ENCODE data around the gene TRDN. TPM values are rescaled to one million over a fixed set of nuclear protein-coding genes. Genes with fewer than 3 reads are reported as not detected.
"Not testable (repeated sequence)": the region's sequence is repeated elsewhere in the genome, so short reads cannot be mapped to it uniquely, and the experiment has no call there.

TRDN gene
- polyA plus RNA-seq, 1 donor, result 263 TPM

DNA sequence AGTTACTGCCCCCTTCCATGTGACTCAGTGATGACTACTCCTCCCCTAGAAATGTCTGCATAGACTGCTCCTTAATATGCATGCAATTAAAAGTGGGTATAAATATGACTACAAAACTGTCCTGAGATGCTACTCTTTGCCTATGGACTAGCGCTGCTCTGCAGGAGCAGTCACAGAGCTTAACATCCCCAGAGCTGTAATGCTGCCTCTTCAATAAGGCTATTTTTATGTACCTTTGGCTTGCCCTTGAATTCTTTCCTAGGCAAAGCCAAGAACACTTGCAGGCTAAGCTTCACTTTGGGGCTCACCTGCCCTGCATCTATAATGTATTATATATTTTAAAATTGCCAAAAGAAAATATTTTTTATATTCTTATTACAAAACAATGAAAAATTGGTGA, 341.6 kb downstream of the TRDN start:
- DNase-seq (ENCODE audit: low read depth), result no peak

DNA sequence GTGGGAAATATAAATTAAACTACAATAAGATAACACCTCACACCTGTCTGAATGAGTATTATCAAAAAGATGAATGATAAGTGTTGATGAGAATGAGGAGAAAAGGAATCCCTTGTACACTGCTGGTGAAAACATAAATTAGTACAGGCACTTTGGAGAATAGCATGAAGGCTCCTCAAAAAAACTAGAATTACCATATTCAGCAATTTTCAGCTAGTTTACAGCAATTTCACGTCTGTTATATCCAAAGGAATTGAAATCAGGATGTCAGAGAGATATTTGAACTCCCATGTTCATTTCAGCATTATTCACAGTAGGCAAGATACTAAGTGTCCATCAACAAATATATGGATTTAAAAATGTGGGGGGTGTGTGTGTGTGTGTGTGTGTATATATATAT, 348.1 kb downstream of the TRDN start:
- DNase-seq (ENCODE audit: low read depth), result no peak

DNA sequence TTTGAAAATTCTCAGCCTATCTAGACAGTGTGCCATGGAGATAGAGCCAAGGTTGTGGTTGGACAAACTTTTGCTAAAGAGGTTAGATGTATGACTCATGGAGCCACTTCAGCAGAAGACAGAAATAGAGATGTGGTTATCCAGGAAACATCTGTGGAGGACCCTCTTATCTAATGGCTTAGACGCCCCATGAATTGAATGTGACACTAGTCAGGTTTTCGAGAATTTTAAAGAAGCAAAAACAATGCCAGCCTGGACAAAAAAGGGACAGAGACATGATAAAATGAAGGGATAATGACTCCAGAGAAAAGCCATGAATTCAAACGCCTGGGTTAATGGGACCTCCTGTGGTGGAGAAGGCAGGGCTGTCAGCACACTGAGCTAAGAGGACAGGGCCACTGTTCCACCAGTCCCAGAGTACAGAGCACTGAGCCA, 360.2 kb downstream of the TRDN start:
- no peak for DNase-seq (ENCODE audit: low read depth)

DNA sequence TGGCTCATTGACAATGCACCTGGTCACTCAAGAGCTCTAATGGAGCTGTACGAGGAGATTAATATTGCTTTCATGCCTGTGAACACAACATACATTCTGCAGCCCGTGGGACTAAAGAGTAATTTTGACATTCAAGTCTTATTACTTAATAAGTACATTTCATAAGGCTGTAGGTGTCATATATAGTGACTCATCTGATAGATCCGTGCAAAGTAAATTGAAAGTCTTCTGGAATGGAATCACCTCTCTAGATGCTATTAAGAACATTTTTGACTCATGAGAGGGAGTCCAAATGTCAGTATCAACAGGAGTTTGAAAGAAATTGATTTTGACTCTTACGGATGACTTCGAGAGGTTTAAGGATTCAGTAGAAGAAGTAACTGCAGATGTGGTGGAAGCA, 372.8 kb downstream of the TRDN start:
- no peak for DNase-seq (ENCODE audit: low read depth)

DNA sequence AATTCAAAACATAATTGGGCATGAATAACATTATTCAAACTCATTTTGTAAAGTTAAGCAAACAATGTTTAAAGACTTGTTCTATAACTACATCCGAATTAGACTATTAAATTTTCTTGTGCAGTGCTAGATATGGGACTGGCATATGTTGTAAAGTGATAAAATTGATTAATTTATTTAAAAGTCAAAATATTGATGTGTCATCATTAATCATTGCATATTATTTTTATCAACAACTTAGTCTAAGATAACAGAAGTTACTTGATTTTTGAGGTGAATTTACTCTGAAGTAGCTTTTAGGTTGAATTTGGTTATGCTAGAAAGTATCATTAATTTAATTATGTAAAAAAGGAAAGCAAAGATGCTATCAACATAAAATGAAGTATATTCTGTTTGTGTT, 396.1 kb downstream of the TRDN start:
- no peak for DNase-seq (ENCODE audit: low read depth)

DNA sequence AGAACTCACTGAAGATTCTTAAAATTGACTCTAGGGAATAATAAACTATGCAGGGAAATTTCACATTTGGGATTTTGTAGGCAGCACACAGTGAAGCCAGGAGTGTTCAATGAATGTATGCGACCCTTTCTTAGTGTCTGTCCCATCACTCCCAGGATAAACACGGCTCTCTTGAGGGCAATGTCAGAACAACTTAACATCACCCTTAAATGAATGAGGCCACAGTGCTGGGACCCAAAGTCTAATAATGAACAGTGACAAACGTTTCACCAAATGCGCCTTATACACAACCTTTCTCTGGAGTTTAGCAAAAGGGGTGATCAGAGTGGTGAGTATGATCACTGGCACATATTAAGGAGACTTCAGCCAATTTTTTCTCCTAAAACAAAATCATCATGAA, 403.4 kb downstream of the TRDN start:
- DNase-seq (ENCODE audit: low read depth), result no peak

DNA sequence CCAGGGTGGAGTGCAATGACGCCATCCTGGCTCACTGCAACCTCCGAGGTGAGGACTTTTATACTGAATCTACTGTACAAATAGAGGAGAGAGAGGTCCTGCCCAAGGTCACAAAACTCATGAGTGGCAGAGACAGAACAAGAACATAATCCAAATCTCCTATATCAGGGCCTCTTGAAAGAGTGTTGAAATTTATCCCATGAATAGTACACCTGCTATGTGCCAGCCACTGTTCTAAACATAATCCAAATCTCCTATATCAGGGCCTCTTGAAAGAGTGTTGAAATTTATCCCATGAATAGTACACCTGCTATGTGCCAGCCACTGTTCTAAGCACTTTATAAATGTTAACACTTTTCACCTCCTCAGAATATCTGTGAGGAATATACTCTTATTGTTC, 409.0 kb downstream of the TRDN start:
- not testable (repeated sequence) for DNase-seq (ENCODE audit: low read depth)

DNA sequence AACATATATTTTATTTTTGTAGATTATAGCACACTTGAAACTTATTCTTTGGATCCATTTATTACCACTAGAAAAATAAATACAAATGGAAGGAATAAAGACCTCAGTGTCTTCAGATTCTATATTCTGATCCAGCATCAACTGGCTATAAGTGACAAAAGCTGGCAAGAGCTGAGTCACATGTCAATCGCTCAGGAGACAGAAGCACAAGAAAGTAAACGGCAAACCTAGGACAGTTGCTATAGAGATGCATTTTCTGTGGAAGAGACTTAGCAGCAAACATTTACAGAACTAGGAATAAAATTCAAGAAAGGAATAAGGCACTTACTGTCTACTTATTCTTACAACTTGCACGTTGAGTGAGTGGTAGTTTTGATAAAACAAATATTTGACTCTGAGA, 410.4 kb downstream of the TRDN start:
- DNase-seq (ENCODE audit: low read depth), result no peak

DNA sequence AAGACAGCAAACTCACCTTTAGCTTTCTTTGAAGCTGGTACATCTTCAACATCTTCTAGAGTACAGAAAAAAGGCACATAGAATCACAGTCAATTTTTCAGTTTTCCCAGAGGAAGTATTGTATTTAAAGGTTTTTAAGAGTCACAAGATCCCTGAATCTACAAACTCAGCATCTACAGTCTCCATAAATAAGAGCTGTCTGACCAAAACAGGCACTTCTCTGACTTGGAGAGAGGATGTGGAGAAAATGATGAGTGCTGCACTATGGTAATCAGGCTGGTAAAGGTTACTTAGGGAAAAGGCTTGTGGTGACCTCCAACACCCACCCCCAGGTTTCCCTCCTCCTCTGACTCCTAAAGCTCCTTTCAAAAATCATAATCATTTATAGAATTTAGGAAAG, 412.7 kb downstream of the TRDN start:
- DNase-seq (ENCODE audit: low read depth), result no peak

DNA sequence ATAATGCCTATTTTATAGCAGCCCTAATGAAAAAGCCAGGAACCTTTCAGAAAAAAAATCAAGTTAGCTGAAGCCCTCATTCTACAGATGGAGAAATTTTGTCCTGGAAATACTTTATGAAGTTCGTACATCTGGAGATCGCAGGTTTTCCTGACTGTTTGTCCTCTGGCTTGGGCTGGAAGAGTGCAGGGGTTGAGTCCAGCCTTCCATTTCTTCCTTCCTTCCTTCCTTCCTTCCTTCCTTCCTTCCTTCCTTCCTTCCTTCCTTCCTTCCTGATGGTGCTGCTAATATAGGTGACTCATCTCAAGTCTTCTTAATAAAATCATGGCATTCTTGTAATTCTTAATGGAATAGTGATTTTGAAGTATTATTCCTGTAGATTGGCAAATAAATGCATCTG, 413.3 kb downstream of the TRDN start:
- no peak for DNase-seq (ENCODE audit: low read depth)

DNA sequence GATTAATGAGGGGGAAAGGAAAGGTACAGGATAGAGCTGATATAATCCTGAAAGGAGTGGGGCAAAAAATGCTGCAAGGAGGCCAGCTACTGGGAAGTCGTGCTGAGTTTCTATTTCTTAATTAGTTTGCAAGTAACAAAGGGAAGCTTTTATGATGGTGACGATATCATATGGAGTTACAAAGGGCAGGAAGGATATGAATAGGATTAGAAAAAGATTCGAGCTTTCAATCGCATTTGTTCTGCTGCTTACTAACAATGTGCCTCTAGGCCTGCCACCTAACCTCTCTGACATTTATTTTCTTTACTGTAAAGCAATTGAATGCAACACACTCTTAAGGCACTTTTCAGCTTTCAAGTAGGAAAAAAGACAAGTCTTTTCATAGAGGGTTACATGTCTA, 421.5 kb downstream of the TRDN start:
- DNase-seq (ENCODE audit: low read depth), result no peak

DNA sequence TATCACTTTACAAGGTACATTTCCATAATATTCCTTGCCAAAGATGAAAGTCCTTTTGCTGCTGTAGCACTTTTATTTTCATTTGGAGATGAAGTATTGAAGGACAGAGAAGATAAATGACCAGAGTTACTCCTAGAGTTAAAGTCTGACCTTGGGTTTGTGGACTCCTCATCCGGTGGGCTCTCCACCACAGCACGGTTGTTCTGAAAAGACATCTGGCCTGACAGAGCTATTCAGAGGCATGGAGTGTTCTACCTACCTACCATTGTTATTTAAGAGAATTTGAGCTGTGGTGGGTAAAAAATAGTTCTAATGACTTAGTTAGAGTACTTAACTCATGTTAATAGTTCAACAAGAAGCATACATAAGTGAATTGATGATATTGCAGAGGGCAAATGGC, 422.3 kb downstream of the TRDN start:
- no peak for DNase-seq (ENCODE audit: low read depth)

DNA sequence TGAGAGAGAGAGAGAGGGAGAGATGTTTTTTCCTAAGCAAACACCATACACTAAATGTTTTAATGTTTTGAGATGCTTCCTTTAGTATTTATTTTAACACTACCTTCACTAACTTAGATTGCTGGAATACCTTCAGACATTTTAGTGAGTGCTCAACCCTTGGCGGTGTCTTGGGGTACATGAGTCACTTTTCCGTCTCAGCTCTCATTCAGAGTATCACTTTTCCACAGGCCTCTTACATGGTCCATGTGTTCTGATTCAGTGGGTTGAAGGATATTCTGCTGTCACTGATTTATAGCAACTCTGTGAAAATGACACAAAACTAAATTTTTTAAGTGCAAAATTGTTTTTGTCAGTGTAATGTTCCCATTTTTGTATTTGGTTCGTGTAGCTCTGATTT, 422.8 kb downstream of the TRDN start:
- DNase-seq (ENCODE audit: low read depth), result no peak

DNA sequence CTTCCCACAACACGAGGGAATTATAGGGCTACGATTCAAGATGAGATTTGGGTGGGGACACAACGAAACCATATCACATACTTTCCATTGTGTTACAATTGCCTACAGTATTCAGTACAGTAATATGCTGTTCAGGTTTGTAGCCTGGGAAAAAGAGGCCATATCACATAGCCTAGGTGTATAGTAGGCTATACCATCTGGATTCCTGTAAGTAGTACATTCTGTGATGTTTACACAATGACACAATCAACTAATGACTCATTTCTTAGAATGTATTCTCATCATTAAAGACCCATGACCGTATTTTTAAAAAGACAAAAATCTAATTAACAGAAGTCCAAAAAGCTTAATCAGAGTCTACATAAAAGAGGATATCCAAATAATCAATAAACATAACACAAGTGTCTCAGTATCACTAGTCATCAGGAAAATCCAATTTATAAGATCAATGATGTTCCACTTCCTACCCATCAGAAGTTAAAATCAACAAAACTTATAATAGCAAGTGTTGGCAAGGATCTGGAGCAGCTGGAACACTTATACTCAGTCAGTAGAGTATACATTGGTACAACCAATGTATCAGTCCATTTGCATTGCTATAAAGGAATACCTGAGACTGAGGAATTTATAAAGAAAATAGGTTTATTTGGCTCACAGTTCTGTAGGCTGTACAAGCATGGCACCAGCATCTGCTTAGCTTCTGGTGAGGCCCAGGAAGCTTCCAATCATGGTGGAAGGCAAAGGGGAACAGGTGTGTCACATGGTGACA, 424.8 kb downstream of the TRDN start:
- DNase-seq (ENCODE audit: low read depth), result no peak

DNA sequence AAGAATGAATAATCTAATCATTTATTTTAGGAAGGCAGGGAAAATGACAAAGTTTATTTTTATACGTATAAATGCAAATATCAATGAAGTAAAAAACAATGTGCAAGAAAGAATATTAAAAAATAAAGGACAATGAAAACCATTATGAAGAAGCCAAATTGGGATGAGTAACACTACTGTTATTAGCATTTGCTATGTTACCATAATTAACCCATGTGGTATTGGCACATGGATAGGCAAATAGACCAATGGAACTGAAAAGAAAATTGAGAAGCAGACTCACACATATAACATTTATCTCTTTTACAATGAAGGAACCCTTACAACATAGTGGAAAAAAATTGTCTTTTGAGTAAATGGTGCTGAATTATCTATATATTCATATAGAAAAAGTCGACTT, 426.1 kb downstream of the TRDN start:
- DNase-seq (ENCODE audit: low read depth), result no peak

DNA sequence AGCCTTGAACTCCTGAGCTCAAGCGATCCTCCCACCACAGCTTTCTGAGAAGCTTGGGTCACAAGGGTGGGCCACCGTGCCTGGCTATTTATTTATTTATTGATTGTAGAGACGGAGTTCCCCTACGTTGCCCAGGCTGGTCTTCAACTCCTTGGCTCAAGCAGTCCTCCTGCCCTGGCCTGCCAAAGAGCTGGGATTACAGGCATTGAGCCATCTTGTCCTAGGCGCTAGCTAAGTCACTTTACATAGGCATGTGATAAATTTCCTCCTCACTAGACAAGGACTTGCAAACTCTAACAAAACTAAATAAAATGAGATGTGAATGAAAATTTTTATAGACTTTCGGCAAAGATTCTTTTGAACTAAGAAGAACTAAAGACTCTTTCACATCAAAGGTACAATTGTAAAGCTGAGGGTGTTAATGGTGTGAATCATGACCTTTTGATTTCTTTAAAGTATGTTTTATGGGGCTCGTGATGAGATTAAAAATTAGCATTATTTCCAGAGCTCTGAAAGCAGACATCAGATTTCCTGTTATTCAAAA, 428.7 kb downstream of the TRDN start:
- no peak for DNase-seq (ENCODE audit: low read depth)

DNA sequence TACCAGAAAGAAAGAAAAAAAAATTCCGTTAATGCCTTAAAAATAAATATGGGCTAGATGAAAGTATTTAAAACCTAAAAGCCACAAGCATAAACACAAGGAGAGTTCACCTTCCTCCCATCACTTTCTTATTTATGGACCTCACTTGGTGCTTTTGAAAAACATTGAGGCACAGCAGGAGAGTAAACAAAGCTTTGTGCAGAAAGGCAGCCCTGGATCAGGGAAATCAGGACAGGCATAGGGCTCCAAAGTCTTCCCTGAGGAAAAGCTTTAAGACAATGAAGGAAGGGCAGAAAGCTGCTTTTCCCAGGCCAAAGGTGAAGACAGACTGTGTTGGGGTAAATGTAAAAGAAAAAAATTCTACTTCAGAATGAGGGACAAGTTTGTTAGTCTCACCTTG, 432.8 kb downstream of the TRDN start:
- DNase-seq (ENCODE audit: low read depth), result no peak

DNA sequence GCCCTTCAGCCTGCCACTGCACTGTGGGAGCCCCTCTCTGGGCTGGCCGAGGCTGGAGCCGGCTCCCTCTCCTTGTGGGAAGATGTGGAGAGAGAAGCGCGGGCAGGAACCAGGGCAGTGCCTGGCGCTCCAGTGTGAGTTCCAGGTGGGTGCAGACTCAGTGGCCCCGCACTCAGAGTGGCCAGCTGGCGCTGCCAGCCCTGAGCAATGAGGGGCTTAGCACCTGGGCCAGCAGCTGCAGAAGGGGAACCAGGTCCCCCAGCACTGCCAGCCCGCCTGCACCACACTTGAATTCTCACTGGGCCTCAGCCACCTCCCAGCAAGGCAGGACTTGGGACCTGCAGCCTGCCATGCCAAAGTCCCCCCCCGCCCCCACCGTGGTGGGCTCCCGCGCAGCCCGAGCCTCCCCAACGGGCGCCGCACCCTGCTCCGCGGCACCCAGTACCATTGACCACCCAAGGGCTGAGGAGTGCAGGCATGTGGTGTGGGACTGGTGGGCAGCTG, 434.8 kb downstream of the TRDN start:
- DNase-seq (ENCODE audit: low read depth), result no peak

DNA sequence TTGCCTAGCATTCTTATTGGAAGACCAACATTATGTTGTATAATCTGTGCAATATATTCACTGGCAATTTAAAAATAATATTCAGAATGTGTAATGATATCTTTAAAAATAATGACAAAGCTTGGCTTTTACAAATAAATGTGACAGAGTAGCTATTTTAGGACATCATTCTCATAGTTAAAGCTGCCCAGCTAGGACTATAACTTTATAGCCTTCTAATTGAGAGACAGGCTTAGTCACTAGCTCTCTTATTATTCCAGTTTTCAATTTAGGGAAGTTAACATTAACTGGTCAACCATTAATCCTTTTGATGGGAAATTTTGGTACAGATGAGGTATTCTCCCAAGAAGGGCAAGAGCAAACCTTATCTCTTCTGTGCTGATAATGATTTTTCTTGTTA, 443.5 kb downstream of the TRDN start:
- no peak for DNase-seq (ENCODE audit: low read depth)

DNA sequence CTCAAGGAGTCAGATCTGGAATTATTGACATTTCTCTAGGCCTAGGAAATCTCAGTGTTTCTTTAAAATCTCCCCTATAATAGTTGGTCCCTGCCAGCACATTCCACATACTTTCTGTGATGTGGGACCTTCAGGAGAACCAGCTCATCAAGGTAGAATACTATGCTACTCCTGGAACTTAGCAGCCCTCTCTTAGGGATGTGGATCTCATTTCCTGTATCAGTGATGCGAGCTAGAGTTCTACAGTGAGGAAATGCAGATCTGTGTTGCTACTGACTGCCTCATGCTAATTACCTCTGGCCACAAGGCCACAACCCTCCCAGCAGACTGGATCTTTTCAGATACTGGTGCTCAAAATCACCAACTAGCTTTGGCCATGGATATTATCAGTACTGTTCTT, 446.9 kb downstream of the TRDN start:
- DNase-seq (ENCODE audit: low read depth), result no peak

DNA sequence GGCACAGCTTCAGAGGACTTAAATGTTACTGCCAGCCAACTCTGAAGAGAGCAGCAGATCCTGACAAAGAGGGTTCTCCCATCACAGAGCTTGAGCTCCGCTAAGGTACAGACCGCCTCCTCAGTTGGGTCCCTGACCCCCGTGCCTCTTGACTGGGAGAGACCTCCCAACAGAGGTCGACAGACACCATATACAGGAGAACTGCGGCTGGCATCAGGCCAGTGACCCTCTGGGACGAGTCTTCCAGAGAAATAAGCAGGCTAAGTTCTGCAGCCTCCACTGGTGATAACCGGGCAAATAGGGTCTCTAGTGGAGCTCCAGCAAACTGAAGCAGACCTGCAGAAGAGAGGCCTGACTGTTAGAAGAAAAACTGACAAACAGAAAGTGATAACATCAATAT, 453.8 kb downstream of the TRDN start:
- DNase-seq (ENCODE audit: low read depth), result no peak

DNA sequence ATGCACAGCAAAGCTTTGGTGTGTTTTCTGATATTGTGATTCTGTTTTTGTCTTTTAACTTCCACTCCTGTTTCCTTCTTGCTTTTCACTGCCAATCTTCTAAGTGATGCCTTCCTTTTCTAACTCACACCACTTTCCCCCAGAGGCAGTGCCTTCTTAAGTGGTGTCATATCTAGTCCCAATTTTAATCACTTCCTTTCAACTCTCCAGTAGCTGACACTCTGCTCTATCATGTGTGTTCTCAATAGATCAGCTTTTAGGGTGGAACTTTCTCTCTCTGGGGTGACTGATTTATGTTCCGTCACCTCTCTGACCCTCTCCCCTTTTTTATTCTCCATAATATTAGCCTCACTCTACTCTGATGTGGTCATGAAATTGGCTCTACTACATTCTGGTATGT, 460.0 kb downstream of the TRDN start:
- DNase-seq (ENCODE audit: low read depth), result no peak

DNA sequence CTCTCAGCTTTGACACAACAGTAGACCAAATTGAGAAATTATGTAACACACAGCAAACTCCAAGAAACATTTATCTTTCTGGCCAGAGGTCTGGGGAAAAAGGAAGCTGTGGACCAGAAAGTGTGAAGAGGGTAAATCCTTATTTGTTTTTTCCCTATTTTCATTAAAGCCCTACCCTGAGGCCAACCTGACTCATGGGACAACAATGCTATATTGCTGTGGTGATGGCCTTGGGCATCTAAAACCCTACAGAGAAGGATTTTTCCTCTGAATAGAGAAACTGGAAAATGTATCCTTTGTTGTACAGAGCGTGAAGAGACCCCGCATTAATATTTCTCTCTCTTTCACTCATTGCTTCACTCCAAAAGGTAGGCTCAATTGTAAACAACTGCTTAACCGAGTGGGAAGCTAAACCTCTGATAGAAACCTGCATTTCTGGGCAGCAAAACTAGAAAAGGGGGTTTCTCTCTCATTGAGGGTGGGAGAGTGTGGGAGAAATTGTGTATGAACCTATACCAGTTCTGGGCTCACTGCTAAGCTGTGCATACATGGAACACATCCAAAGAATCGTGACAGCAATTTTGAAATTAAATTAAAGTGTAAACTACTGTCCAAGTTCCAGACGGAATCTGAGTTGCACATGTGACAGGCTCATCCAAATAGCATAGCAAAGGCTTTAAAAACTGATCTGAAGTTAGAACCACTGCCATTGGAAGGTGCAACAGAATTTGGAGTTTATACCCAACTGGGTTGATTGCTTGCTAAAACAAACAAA, 465.2 kb downstream of the TRDN start:
- DNase-seq (ENCODE audit: low read depth), result no peak
